Mucosa of rectum (tissue), 2 donors: Measurements from ENCODE around the gene SPIRE1.
"Not testable (repeated sequence)": the region's sequence is repeated elsewhere in the genome, so short reads cannot be mapped to it uniquely, and the experiment has no call there.

Experiments used
- H3K27ac ChIP-seq, 2 donors: one replicate each; pipeline ENCODE4 v1.7.0; 2013; ENCODE audit warnings: inconsistent platforms in 2 of 2, low read depth in 2 of 2, low read length in 2 of 2
- H3K27me3 ChIP-seq, 2 donors: one replicate each; pipeline ENCODE4 v1.7.0; 2013; ENCODE audit warnings: low read length in 2 of 2; ENCODE audit not compliant: control insufficient read depth in 2 of 2, insufficient read depth in 2 of 2
- H3K36me3 ChIP-seq, 2 donors: one replicate each; pipeline ENCODE4 v1.7.0; 2013; ENCODE audit warnings: low read length in 2 of 2; ENCODE audit not compliant: control insufficient read depth in 2 of 2, insufficient read depth in 2 of 2
- H3K4me1 ChIP-seq, 2 donors: one replicate each; pipeline ENCODE4 v1.7.0; 2013; ENCODE audit warnings: low read length in 2 of 2, mild to moderate bottlenecking in 1 of 2; ENCODE audit not compliant: control insufficient read depth in 2 of 2, insufficient read depth in 2 of 2
- H3K4me3 ChIP-seq, 2 donors: one replicate each; pipeline ENCODE4 v1.7.0; 2013; ENCODE audit warnings: low read length in 2 of 2
- H3K9ac ChIP-seq, 2 donors: one replicate each; pipeline ENCODE4 v1.7.0; 2013; ENCODE audit warnings: low read length in 2 of 2, low read depth in 1 of 2, mild to moderate bottlenecking in 1 of 2
- H3K9me3 ChIP-seq, 2 donors: one replicate each; pipeline ENCODE4 v1.7.0; 2013; ENCODE audit warnings: low read length in 2 of 2; ENCODE audit not compliant: control insufficient read depth in 2 of 2
- donor health status: healthy.
- donor health status: Normal muscosa, but diverticular disease.

Gene SPIRE1

DNA sequence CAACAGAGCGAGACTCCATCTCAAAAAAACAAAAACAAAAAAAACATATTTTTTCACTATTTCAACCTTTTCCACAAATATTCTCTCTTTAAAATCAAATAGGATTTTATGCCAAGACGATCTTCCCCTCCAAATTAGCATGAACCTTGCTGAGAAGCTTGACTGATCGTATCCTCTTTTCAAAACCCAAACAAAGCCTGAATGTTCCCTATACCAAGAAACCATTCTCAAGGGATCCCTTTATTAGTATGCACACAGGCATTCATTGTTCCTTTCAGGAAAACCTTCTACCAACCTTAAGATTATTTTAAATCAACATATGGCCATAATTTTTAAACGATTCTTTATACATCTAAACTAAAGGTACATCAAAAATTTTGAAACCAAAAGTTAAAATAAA lies 6.3 kb downstream of the SPIRE1 start:
- H3K4me1 ChIP-seq: peaks cover 2% of the 10 kb centered on the region in 2 donors
- no peak overlapping the region for H3K27ac ChIP-seq
- peaks cover 4 to 8% of the 10 kb centered on the region in 2 donors for H3K27me3 ChIP-seq

DNA sequence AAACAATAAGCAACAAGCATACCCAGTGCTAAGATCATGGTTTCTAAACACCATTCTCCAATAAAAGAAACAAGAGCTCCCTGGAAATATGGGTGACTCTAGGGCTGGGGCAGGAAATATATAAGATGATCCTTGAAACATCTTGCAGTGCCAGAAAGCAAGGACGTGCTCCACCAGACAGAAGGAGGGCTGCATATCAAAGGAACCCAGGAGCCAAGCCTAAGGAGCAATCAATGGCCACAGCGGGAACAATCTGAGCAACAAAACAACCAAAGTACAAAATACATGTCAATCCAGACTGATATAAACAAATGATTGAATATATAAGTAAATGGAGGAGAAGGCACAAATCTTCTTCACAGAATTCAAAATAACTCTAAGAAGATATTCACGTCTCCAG lies 10.1 kb downstream of the SPIRE1 start:
- Histone ChIP-seq H3K9ac (no peak overlapping the region), H3K4me1 (no peaks in the 10 kb centered on the region), H3K9me3 (no peaks in the 10 kb centered on the region), H3K4me3 (no peak overlapping the region), H3K27me3 (no peaks in the 10 kb centered on the region), H3K36me3 (no peaks in the 10 kb centered on the region), H3K27ac (no peak overlapping the region)

More for the DNA sequence above, 6.3 kb downstream of the SPIRE1 start:
- H3K36me3 ChIP-seq: no peaks in the 10 kb centered on the region
- no peak overlapping the region for H3K4me3 ChIP-seq
- H3K9ac ChIP-seq: no peak overlapping the region
- no peaks in the 10 kb centered on the region for H3K9me3 ChIP-seq

DNA sequence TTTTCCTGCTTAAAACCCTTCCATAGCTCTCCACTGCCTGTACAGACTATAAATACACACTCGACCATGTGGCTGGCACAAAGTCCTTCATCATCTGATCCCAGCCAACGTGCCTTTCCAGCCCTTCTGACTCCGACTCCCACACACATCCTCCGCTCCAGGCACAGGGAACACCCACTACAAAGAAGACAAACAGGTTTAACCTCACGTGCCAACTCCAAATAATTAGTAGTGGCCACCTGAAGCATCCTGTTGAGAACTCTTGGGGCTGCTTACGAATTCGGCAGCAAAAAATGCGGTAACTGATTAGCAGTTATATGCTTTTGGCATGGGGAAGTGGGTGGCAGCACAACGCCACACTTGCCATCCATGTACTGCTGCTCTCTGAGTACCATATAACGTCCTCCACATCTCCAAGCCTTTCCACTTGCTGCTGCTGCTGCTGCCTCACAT lies 12.1 kb downstream of the SPIRE1 start:
- H3K27ac ChIP-seq: no peak overlapping the region
- no peaks in the 10 kb centered on the region for H3K4me1 ChIP-seq
- no peak overlapping the region for H3K9ac ChIP-seq
- no peaks in the 10 kb centered on the region for H3K9me3 ChIP-seq
- H3K36me3 ChIP-seq: no peaks in the 10 kb centered on the region
- H3K4me3 ChIP-seq: no peak overlapping the region
- no peaks in the 10 kb centered on the region for H3K27me3 ChIP-seq

DNA sequence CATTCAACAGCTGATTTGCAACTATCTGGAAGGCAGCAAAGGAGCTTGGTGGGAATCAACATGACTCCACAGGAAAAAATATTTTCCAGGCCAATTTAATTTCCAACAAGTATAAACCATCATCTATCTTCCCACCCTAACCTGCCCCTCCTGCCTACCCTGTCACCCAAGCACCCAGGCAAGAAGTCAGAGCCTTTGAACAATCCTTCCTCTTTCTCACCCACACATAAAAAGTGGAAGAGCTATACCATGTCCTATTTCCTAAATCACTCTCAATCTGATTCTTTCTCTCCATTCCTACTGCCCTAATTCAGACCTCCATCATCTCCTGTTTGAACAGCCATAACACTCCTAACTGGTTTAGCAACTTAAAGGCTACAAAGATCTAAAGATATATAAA lies 12.7 kb downstream of the SPIRE1 start:
- H3K4me1 ChIP-seq: no peaks in the 10 kb centered on the region
- H3K27ac ChIP-seq: no peak overlapping the region
- no peaks in the 10 kb centered on the region for H3K27me3 ChIP-seq
- no peak overlapping the region for H3K4me3 ChIP-seq
- no peak overlapping the region for H3K9ac ChIP-seq
- no peaks in the 10 kb centered on the region for H3K36me3 ChIP-seq
- no peaks in the 10 kb centered on the region for H3K9me3 ChIP-seq

DNA sequence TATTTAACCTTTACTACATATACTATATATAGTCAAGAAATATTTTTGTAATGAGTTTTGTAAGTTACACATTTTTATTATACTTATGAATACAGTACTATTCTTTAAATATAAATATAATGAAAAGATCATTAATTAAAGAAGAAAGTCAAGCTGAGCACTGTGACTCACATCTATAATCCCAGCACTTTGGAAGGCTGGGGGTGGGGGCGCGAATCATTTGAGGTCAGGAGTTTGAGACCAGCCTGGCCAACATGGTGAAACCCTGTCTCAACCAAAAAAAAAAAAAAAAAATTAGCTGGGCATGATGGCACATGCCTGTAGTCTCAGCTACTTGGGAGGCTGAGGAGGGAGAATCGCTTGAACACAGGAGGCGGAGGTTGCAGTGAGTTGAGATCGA lies 14.2 kb downstream of the SPIRE1 start:
- H3K36me3 ChIP-seq, H3K4me3 ChIP-seq, H3K9me3 ChIP-seq, H3K4me1 ChIP-seq, H3K27ac ChIP-seq, H3K27me3 ChIP-seq, H3K9ac ChIP-seq: not testable (repeated sequence)

DNA sequence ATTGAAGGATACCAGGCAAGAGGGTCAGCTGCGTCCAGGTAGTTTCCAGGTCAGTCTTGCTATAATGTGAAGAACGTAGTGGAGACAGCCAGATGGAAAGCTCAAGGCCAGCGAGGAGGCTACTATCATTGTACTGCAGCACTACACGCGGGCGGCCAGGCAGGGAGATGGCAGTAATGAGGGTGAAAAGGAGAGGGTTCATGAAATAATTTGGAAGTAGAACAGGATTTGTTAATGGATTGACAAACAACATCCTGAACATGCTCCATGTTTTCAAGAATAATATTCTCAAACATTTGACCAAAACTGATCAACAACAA lies 17.1 kb downstream of the SPIRE1 start:
- Histone ChIP-seq H3K4me1 (no peaks in the 10 kb centered on the region), H3K9me3 (no peaks in the 10 kb centered on the region), H3K36me3 (no peaks in the 10 kb centered on the region), H3K27ac (no peak overlapping the region), H3K9ac (no peak overlapping the region), H3K4me3 (no peak overlapping the region), H3K27me3 (no peaks in the 10 kb centered on the region)

DNA sequence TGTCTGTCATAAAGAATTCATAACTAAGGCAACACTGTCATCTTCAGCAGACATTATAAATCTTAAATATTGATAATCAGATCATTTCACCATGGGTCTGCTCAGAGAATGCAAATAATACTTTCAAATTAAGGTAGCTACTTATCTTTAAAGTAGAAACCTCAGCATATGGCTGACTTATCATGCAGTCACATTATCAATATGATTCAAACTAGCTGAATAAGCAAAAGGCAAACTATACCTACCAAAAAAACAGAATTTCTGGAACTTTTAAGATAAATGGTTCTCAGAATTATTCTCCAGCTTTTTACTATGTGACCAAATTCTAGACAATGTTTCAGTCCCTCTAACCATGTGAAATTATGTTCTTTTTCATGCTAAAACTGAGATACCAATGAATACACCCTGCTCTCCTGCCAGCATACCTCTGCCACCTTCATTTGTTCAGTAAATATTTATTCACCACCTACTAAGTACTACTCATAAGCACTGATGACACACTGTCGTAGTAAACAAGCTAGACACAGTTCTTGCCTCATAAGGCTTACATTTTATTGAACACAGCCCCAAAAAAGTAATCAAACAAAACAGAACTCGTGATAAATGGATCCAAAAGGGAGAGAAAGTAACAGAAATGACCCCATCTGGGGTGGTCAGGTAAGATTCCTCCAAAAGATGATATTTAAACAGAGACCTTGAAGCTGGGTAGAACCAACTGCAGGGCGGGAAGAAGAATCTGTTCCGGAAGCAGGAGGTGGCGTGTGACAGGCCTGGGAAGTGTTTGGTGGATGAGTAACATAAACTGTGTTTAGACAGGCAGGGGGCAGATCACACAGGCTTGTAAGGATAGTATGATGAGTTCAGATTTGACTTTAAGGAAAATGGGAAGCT lies 17.7 kb downstream of the SPIRE1 start:
- H3K4me3 ChIP-seq: no peak overlapping the region
- no peak overlapping the region for H3K9ac ChIP-seq
- H3K4me1 ChIP-seq: no peaks in the 10 kb centered on the region
- H3K27me3 ChIP-seq: no peaks in the 10 kb centered on the region
- no peaks in the 10 kb centered on the region for H3K9me3 ChIP-seq
- no peaks in the 10 kb centered on the region for H3K36me3 ChIP-seq
- H3K27ac ChIP-seq: no peak overlapping the region

DNA sequence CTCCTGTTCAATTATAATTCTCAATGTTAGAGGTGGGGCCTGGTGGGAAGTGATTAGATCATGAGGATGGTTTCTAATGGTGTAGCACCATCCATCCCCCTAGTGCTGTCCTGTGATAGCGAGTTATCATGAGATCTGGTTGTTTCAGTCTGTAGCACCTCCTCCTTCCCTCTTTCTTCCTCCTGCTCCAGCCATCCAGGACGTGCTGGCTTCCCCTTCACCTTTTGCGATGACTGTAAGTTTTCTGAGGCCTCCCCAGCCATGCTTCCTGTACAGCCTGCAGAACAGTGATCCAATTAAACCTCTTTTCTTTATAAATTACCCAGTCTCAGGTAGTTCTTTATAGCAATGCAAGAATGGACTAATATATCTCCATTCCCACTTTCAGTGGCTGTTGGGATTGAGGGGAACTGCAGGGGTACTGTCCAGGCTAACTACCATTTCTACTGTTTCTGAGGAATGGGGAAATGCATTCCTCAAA lies 19.2 kb downstream of the SPIRE1 start:
- Histone ChIP-seq H3K36me3 (no peaks in the 10 kb centered on the region), H3K9me3 (no peaks in the 10 kb centered on the region), H3K27me3 (no peaks in the 10 kb centered on the region), H3K9ac (no peak overlapping the region), H3K4me1 (no peaks in the 10 kb centered on the region), H3K4me3 (no peak overlapping the region), H3K27ac (no peak overlapping the region)

DNA sequence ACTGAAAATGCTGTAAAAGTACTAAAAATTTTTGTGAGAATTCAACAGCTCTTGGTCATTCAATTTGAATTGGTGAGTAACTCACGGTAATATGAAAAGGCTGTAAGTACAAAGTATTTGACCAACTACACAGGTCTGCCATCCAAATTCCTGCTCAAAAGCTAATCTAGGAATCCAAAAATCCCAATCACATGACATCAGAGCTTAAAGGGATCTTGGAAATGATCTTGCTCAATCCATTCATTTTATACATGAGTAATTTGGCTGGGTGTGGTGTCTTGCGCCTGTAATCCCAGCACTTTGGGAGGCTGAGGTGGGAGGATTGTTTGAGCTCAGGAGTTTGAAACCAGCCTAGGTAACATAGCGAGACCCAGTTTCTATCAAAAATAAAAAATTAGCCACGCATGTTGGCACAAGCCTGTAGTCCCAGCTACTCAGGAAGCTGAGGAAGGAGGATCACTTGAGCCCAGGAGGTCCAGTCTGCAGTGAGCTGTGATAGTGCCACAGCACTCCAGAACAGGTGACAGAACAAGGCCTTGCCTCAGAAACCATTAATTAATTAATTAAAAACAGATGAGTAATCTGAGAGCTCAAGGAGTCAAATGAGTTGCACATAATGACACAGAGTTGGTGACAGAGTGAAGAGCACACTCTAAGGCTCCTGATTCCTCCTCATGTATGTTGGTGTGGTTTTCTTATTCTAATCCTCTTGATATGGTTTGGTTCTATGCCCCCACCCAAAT lies 19.8 kb downstream of the SPIRE1 start:
- no peaks in the 10 kb centered on the region for H3K4me1 ChIP-seq
- H3K4me3 ChIP-seq: no peak overlapping the region
- H3K9me3 ChIP-seq: no peaks in the 10 kb centered on the region
- H3K9ac ChIP-seq: no peak overlapping the region
- no peak overlapping the region for H3K27ac ChIP-seq
- no peaks in the 10 kb centered on the region for H3K36me3 ChIP-seq
- H3K27me3 ChIP-seq: no peaks in the 10 kb centered on the region

DNA sequence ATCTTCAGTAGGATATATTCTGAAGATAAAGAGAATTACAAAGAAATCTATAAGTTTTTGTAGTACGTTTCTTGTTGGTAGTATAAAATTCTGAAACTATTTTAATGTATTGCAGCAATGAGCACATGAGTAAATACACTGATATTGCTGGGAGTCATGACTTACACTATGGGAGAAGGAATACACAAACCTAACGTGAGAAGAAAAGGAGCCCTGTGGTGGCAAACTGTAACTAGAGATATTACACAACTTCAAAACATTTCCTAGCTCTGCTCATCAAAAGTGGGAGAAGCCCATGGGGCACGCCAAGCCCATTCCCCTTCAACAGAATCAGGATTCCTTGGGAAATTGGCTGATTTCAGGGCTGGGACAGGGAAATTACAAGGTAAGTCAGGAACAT lies 20.5 kb downstream of the SPIRE1 start:
- no peaks in the 10 kb centered on the region for H3K36me3 ChIP-seq
- H3K27me3 ChIP-seq: no peaks in the 10 kb centered on the region
- no peak overlapping the region for H3K9ac ChIP-seq
- no peak overlapping the region for H3K4me3 ChIP-seq
- H3K4me1 ChIP-seq: no peaks in the 10 kb centered on the region
- no peaks in the 10 kb centered on the region for H3K9me3 ChIP-seq
- no peak overlapping the region for H3K27ac ChIP-seq
